GM12878 (cell line): ENCODE results near the gene ANGEL2. TPM values are rescaled to one million over a fixed set of nuclear protein-coding genes. Genes with fewer than 3 reads are reported as not detected.

ENCODE experiments used
- ATF7 ChIP-seq: fragments of 450-650 bp; IDR thresholded peaks from 2 replicates; pipeline ENCODE4 v1.6.1; 2016; ENCODE audit warnings: low read depth, mild to moderate bottlenecking
- CBX5 ChIP-seq: sonication (generic); IDR thresholded peaks from 2 replicates; pipeline ENCODE4 v1.6.1; 2016; ENCODE audit warnings: low read depth, moderate library complexity, mild to moderate bottlenecking, inconsistent platforms
- CHD2 ChIP-seq: IDR thresholded peaks from 2 replicates; pipeline ENCODE4 v1.6.1; 2011; ENCODE audit warnings: low read depth, low read length, improper control_type of control experiment, borderline replicate concordance
- HCFC1 ChIP-seq: fragments of 150-350 bp; IDR thresholded peaks from 2 replicates; pipeline ENCODE4 v1.6.1; 2014; ENCODE audit warnings: low read length
- IKZF1 ChIP-seq: fragments of 450-650 bp; conservative IDR thresholded peaks from 2 replicates; pipeline ENCODE4 v1.6.1; 2017; ENCODE audit warnings: antibody characterized with exemption, mild to moderate bottlenecking
- IKZF2 ChIP-seq, 2 experiments: fragments of 450-650 bp; IDR thresholded peaks; 2 replicates each; pipeline ENCODE4 v1.6.1; 2017; ENCODE audit warnings: mild to moderate bottlenecking in 2 of 2, moderate library complexity in 2 of 2
- KLF5 ChIP-seq: fragments of 450-650 bp; IDR thresholded peaks from 2 replicates; pipeline ENCODE4 v1.6.1; 2014; ENCODE audit warnings: mild to moderate bottlenecking; ENCODE audit not compliant: partially characterized antibody
- LARP7 ChIP-seq: fragments of 450-650 bp; IDR thresholded peaks from 2 replicates; pipeline ENCODE4 v1.6.1; 2017; ENCODE audit warnings: mild to moderate bottlenecking
- MTA2 ChIP-seq: fragments of 450-650 bp; IDR thresholded peaks from 2 replicates; pipeline ENCODE4 v1.6.1; 2016; ENCODE audit warnings: low read depth, mild to moderate bottlenecking, moderate library complexity
- MXI1 ChIP-seq: fragments of 150-350 bp; IDR thresholded peaks from 2 replicates; pipeline ENCODE4 v1.6.1; 2011; ENCODE audit warnings: low read depth, mild to moderate bottlenecking, inconsistent platforms, low read length, improper control_type of control experiment
- NBN ChIP-seq: fragments of 450-650 bp; IDR thresholded peaks from 2 replicates; pipeline ENCODE4 v1.6.1; 2016
- NR2C1 ChIP-seq: fragments of 450-650 bp; IDR thresholded peaks from 2 replicates; pipeline ENCODE4 v1.6.1; 2017; ENCODE audit warnings: antibody characterized with exemption, mild to moderate bottlenecking, moderate library complexity
- RCOR1 ChIP-seq: conservative IDR thresholded peaks from 2 replicates; pipeline ENCODE4 v1.6.1; 2012; ENCODE audit warnings: low read depth, low read length, improper control_type of control experiment
- RUNX3 ChIP-seq: IDR thresholded peaks from 2 replicates; pipeline ENCODE4 v1.6.1; 2012; ENCODE audit warnings: low read length, inconsistent platforms
- SIX5 ChIP-seq: IDR thresholded peaks from 2 replicates; pipeline ENCODE4 v1.6.1; 2011; ENCODE audit warnings: mild to moderate bottlenecking, low read depth, low read length, moderate library complexity; ENCODE audit not compliant: severe bottlenecking
- TAF1 ChIP-seq: IDR thresholded peaks from 2 replicates; pipeline ENCODE4 v1.6.1; 2011; ENCODE audit warnings: mild to moderate bottlenecking, low read depth, low read length, borderline replicate concordance
- WRNIP1 ChIP-seq: IDR thresholded peaks from 2 replicates; pipeline ENCODE4 v1.6.1; 2011; ENCODE audit warnings: low read depth, low read length, improper control_type of control experiment, borderline replicate concordance
- ZZZ3 ChIP-seq: IDR thresholded peaks from 2 replicates; pipeline ENCODE4 v1.6.1; 2011; ENCODE audit warnings: low read depth; ENCODE audit not compliant: control insufficient read depth, insufficient read length
- polyA plus RNA-seq, 11 experiments: library from polyadenylated mRNA; depleted of rRNA in 4 of 11; unstranded in 6 of 11; stranded (reverse) in 5 of 11; fragments of >200 nt; fragmentation: Nextera tagmentation in 4 of 11; fragmentation: Illumina TruSeq in 1 of 11; extraction: Ambion mirVana in 4 of 11; extraction: Trizol in 1 of 11; gene quantifications; 1 replicate in 1 of 11; 2 replicates in 10 of 11; pipeline versions ENCODE4 v1.2.1 to v1.2.3, GENCODE V29; 2011 to 2016; ENCODE audit warnings: inconsistent platforms in 2 of 11, missing spikeins in 2 of 11, low read depth in 1 of 11
- total RNA-seq, 4 experiments: library from RNA; depleted of rRNA in 3 of 4; stranded (reverse); fragments of >200 nt in 3 of 4; fragmentation: Illumina TruSeq in 1 of 4; extraction: Trizol in 1 of 4; gene quantifications; 2 replicates each; pipeline versions ENCODE4 v1.2.1 to v1.2.3, GENCODE V29; 2013 to 2021
- TF ChIP-seq, protein P1 (sequence below): fragments of 450-650 bp; conservative IDR thresholded peaks from 2 replicates; pipeline ENCODE4 v1.6.1; 2017; ENCODE audit warnings: mild to moderate bottlenecking, moderate library complexity
- TF ChIP-seq, protein P2 (sequence below): fragments of 450-650 bp; IDR thresholded peaks from 2 replicates; pipeline ENCODE4 v1.6.1; 2017; ENCODE audit warnings: borderline replicate concordance
- TF ChIP-seq, protein P3 (sequence below): IDR thresholded peaks from 2 replicates; pipeline ENCODE4 v1.6.1; 2012; ENCODE audit warnings: low read length, inconsistent platforms

The ANGEL2 gene
- total and polyA plus RNA-seq, 10 of the 15 experiments (the other 5 are each of a cell fraction or from before 2014, with no cell fraction given) = 6.3 to 53.9 (median 30.7) TPM

DNA sequence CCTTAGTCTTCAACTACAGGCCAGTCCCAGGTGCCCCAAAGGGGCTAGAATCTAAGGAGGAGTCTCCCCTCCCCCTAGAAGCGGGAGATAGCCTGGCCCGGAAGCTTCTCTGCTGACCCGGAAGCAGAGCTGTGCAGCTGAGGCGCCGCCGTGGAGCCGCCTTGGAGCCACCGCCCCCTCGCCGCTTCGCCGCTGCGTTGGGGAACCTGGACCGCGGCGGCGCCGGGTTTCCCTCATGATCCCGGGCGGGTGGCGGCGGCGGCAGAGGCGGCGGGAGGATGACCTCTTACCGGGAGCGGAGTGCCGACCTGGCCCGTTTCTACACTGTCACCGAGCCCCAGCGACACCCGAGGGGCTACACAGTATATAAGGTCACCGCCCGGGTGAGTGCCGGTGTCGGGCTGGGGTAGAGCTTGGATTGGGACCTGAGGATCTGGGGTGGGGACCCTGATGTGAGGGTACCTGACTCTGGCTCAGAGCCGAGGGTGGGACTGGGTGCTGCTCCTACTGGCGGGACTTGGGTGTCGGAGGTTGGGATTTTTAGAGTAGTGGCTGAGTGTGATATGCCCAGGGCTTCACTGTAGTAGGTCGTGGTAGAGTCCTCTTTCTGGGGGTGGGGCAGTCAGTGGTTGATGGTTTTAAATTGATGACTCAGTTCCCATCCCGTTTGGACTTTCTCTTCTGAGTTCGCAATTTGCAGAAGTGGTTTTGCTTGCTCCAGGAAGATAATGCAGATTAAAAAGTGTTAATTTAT, 35.6 kb upstream of the ANGEL2 start, which contains the start of gene RPS6KC1 (continued):
- TF ChIP-seq, protein P1, sequence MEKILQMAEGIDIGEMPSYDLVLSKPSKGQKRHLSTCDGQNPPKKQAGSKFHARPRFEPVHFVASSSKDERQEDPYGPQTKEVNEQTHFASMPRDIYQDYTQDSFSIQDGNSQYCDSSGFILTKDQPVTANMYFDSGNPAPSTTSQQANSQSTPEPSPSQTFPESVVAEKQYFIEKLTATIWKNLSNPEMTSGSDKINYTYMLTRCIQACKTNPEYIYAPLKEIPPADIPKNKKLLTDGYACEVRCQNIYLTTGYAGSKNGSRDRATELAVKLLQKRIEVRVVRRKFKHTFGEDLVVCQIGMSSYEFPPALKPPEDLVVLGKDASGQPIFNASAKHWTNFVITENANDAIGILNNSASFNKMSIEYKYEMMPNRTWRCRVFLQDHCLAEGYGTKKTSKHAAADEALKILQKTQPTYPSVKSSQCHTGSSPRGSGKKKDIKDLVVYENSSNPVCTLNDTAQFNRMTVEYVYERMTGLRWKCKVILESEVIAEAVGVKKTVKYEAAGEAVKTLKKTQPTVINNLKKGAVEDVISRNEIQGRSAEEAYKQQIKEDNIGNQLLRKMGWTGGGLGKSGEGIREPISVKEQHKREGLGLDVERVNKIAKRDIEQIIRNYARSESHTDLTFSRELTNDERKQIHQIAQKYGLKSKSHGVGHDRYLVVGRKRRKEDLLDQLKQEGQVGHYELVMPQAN = peak; percentile 79
- TF ChIP-seq TAF1 = peak; percentile 60; the same call in 1 of the 2 replicates
- TF ChIP-seq, protein P2, sequence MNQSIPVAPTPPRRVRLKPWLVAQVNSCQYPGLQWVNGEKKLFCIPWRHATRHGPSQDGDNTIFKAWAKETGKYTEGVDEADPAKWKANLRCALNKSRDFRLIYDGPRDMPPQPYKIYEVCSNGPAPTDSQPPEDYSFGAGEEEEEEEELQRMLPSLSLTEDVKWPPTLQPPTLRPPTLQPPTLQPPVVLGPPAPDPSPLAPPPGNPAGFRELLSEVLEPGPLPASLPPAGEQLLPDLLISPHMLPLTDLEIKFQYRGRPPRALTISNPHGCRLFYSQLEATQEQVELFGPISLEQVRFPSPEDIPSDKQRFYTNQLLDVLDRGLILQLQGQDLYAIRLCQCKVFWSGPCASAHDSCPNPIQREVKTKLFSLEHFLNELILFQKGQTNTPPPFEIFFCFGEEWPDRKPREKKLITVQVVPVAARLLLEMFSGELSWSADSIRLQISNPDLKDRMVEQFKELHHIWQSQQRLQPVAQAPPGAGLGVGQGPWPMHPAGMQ = no peak
- TF ChIP-seq IKZF2 (IDR thresholded peaks at IDR 0.05) = peak; percentile 10 to 28; a peak in 2 of 4 replicates
- TF ChIP-seq IKZF1 = peak; percentile 79
- peak; percentile 99 for TF ChIP-seq NR2C1
- TF ChIP-seq RUNX3 = peak; percentile 70; the same call in 1 of the 2 replicates
- TF ChIP-seq CHD2 = peak; percentile 84
- TF ChIP-seq KLF5 = peak; percentile 94
- peak; percentile 66 for TF ChIP-seq HCFC1
- TF ChIP-seq WRNIP1 = no peak
- TF ChIP-seq MTA2 = peak; percentile 89
- TF ChIP-seq ATF7 = 0 out of 2 replicates have a peak, but pooled peaks have one; percentile 13
- peak; percentile 39 for TF ChIP-seq NBN
- TF ChIP-seq RCOR1 = 0 out of 2 replicates have a peak, but pooled peaks have one; percentile 33
- TF ChIP-seq MXI1 = peak; percentile 73
- TF ChIP-seq ZZZ3 = no peak
- TF ChIP-seq SIX5 = peak; percentile 58
- peak; percentile 68 for TF ChIP-seq LARP7
- peak; percentile 81; the same call in 1 of the 2 replicates for TF ChIP-seq CBX5
- TF ChIP-seq, protein P3, sequence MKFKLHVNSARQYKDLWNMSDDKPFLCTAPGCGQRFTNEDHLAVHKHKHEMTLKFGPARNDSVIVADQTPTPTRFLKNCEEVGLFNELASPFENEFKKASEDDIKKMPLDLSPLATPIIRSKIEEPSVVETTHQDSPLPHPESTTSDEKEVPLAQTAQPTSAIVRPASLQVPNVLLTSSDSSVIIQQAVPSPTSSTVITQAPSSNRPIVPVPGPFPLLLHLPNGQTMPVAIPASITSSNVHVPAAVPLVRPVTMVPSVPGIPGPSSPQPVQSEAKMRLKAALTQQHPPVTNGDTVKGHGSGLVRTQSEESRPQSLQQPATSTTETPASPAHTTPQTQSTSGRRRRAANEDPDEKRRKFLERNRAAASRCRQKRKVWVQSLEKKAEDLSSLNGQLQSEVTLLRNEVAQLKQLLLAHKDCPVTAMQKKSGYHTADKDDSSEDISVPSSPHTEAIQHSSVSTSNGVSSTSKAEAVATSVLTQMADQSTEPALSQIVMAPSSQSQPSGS = no peak
